ENCODE results near the gene ENKD1. TPM values are rescaled to one million over a fixed set of nuclear protein-coding genes. Genes with fewer than 3 reads are reported as not detected.

Gene ENKD1
- total RNA-seq, 6 experiments from 2014 or later: 7.4 to 10.8 (median 8.9) TPM

DNA sequence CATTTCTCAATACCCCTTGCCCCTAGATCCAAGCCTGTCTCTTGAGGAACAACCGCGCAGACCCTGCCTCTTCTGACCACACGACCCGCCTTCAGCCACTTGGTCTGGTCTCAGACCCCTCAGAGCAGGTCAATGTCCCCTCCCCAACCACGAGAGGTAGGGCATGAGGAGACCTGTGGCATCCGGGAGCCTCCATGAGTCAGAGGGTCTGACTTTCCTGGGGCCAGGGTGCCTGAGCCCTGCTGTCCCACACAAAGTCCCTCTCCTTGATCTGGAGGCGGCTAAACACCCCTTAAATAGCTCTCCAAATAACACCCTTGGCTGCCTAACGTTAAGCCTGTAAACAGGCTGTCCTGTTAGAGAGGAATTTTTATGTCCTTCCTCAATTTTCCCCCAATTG, 16.5 kb downstream of the ENKD1 start:
- TF ChIP-seq, protein P1, sequence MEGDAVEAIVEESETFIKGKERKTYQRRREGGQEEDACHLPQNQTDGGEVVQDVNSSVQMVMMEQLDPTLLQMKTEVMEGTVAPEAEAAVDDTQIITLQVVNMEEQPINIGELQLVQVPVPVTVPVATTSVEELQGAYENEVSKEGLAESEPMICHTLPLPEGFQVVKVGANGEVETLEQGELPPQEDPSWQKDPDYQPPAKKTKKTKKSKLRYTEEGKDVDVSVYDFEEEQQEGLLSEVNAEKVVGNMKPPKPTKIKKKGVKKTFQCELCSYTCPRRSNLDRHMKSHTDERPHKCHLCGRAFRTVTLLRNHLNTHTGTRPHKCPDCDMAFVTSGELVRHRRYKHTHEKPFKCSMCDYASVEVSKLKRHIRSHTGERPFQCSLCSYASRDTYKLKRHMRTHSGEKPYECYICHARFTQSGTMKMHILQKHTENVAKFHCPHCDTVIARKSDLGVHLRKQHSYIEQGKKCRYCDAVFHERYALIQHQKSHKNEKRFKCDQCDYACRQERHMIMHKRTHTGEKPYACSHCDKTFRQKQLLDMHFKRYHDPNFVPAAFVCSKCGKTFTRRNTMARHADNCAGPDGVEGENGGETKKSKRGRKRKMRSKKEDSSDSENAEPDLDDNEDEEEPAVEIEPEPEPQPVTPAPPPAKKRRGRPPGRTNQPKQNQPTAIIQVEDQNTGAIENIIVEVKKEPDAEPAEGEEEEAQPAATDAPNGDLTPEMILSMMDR (IDR thresholded peaks at IDR 0.05): no peak
- no peaks in the 10 kb centered on the region for H3K9me3 Mint-ChIP-seq
- H3K36me3 Mint-ChIP-seq (ENCODE audit: low read depth): no peaks in the 10 kb centered on the region
- H3K4me3 Mint-ChIP-seq: no peak overlapping the region
- H3K27me3 Mint-ChIP-seq (ENCODE audit: insufficient read depth): peaks cover 42% of the 10 kb centered on the region
- DNase-seq: no peak
- H3K27ac Mint-ChIP-seq: no peak overlapping the region
- H3K4me1 Mint-ChIP-seq (ENCODE audit: low read depth): no peaks in the 10 kb centered on the region

DNA sequence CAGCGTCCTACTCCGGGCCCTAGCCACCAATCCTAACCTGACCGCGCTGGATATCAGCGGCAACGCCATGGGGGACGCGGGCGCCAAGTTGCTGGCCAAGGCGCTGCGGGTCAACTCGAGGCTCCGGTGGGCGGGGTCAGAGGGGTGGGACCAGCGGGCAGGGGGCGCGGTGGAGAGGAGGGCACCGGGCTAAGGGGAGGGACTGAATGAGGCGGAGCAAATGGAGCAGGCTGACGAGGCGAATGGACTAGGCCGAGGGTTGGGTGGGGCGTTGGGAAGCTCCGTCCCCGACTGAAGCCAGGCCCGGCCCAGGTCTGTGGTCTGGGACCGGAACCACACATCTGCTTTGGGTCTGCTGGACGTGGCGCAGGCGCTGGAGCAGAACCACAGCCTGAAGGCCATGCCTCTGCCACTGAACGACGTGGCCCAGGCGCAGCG, 17.0 kb downstream of the ENKD1 start:
- no peak for DNase-seq
- Mint-ChIP-seq H3K27ac (no peak overlapping the region), H3K4me1 (ENCODE audit: low read depth) (no peaks in the 10 kb centered on the region), H3K36me3 (ENCODE audit: low read depth) (no peaks in the 10 kb centered on the region), H3K27me3 (ENCODE audit: insufficient read depth) (peaks cover 42% of the 10 kb centered on the region), H3K4me3 (no peak overlapping the region), H3K9me3 (no peaks in the 10 kb centered on the region)
- TF ChIP-seq, protein P1 (IDR thresholded peaks at IDR 0.05): no peak

DNA sequence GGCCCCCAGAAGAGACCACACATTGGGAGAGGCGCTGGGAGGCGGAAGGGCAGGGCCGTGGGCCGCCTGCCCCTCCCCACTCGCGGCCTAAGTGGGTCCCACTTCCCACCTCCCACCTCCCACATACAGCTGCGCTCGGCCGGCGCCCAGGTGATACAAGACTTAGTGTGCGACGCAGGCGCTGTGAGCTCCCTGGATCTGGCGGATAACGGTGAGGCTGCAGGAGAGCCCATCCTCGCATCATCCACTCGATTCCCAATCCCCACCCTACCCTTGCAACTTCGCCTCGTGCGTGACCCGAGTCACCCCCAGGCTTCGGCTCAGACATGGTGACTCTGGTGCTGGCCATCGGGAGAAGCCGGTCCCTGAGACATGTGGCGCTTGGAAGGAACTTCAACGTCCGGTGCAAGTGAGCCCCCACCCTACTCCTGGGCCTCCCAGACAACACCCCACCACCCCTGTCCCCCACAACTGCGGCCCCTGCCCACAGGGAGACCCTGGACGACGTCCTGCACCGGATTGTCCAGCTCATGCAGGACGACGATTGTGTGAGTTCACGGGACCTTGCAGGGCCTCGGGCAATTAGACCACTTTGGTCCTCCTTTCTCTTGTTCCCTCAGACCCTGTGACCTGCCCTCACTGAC, 17.7 kb downstream of the ENKD1 start:
- DNase-seq: no peak
- Mint-ChIP-seq H3K9me3 (no peaks in the 10 kb centered on the region), H3K27ac (no peak overlapping the region), H3K36me3 (ENCODE audit: low read depth) (no peaks in the 10 kb centered on the region), H3K27me3 (ENCODE audit: insufficient read depth) (peaks cover 45% of the 10 kb centered on the region), H3K4me3 (no peak overlapping the region), H3K4me1 (ENCODE audit: low read depth) (no peaks in the 10 kb centered on the region)
- TF ChIP-seq, protein P1 (IDR thresholded peaks at IDR 0.05): no peak

DNA sequence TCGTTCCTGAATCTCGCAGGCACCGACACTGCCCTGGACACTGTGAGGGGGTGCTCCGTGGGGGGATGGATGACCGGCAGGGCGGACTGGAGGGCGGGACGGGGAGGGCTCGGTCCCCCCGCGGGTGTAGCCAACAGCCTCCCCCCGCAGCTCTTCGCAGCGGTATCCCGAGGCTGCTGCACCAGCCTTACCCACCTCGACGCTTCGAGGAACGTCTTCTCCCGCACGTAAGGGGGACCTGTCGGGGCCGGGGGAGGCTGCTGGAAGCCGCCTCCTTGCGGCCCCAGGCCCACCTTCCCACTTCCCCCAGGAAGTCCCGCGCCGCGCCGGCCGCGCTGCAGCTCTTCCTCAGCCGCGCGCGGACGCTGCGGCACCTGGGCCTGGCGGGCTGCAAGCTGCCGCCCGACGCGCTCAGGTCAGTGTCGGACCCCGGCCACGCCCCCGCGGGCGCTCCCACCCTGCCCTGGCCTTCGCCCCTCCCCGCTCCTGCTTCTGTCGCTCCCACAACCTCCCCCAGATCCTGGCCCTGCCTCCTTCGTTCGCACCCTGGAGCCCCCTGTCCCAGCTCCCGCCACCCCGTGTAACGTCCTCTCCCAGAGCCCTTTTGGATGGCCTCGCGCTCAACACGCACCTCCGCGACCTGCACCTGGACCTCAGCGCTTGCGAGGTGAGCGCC, 18.3 kb downstream of the ENKD1 start:
- Mint-ChIP-seq H3K27me3 (ENCODE audit: insufficient read depth) (peaks cover 46% of the 10 kb centered on the region), H3K36me3 (ENCODE audit: low read depth) (no peaks in the 10 kb centered on the region), H3K4me1 (ENCODE audit: low read depth) (no peaks in the 10 kb centered on the region), H3K9me3 (no peaks in the 10 kb centered on the region), H3K4me3 (no peak overlapping the region), H3K27ac (no peak overlapping the region)
- TF ChIP-seq, protein P1 (IDR thresholded peaks at IDR 0.05): no peak
- DNase-seq: no peak

DNA sequence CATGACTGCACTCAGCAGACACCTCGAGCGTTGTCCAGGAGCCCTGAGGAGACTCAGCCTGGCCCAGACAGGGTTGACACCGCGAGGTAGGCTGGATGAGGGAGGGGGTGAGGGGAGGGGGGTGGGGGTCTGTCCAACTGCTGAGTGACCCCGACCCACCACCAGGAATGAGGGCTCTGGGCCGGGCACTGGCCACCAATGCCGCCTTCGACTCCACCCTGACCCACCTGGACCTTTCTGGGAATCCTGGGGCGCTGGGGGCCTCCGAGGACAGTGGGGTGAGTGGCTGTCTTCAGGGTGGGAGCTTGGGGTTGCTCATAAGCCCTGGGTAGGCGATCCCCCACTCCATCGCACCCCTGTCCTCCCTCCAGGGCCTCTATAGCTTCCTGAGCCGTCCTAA, 18.9 kb downstream of the ENKD1 start:
- TF ChIP-seq, protein P1 (IDR thresholded peaks at IDR 0.05): no peak
- no peak overlapping the region for H3K27ac Mint-ChIP-seq
- DNase-seq: no peak
- H3K4me1 Mint-ChIP-seq (ENCODE audit: low read depth): no peaks in the 10 kb centered on the region
- H3K36me3 Mint-ChIP-seq (ENCODE audit: low read depth): no peaks in the 10 kb centered on the region
- no peaks in the 10 kb centered on the region for H3K9me3 Mint-ChIP-seq
- peaks cover 46% of the 10 kb centered on the region for H3K27me3 Mint-ChIP-seq (ENCODE audit: insufficient read depth)
- H3K4me3 Mint-ChIP-seq: no peak overlapping the region

All from HFFc6 (cell line).